H1 (cell line): ENCODE data around the gene TEX101. TPM values are rescaled to one million over a fixed set of nuclear protein-coding genes. Genes with fewer than 3 reads are reported as not detected.

ENCODE experiments used
- ASH2L ChIP-seq: fragments of 200-600, 300-600 bp; sonication (generic); IDR thresholded peaks from one replicate; pipeline ENCODE4 v1.7.1; 2017; ENCODE audit warnings: low read length
- CHD2 ChIP-seq: IDR thresholded peaks from 2 replicates; pipeline ENCODE4 v1.6.1; 2012; ENCODE audit warnings: low read length, improper control_type of control experiment
- GTF2F1 ChIP-seq: IDR thresholded peaks from 2 replicates; pipeline ENCODE4 v1.6.1; 2012; ENCODE audit warnings: low read depth, low read length, improper control_type of control experiment, borderline replicate concordance
- HDAC6 ChIP-seq: IDR thresholded peaks from one replicate; pipeline ENCODE4 v1.7.1; 2012; ENCODE audit warnings: low read depth, mild to moderate bottlenecking, inconsistent platforms, low read length, moderate library complexity
- SP2 ChIP-seq: IDR thresholded peaks from 2 replicates; pipeline ENCODE4 v1.6.1; 2012; ENCODE audit warnings: mild to moderate bottlenecking, low read length, inconsistent platforms
- polyA plus RNA-seq, 7 experiments: library from polyadenylated mRNA; depleted of rRNA in 3 of 7; stranded (reverse) in 5 of 7; unstranded in 2 of 7; fragments of >200 nt in 5 of 7; fragments of 200-250 nt in 2 of 7; gene quantifications; 1 replicate in 5 of 7; 2 replicates in 1 of 7; 4 replicates in 1 of 7; pipeline versions ENCODE4 v1.2.1 to v1.2.3, GENCODE V29; 2011 to 2013; ENCODE audit warnings: missing spikeins in 2 of 7, mixed read lengths in 2 of 7
- total RNA-seq: library from RNA; stranded (reverse); fragmentation: NEBNext Ultra II Directional; extraction: Animal tissue kit (Norgen Biotek cat#: 25700); gene quantifications from 2 replicates; pipeline ENCODE4 v1.2.1, GENCODE V29; 2021
- TF ChIP-seq, protein P1 (sequence below): IDR thresholded peaks from 2 replicates; pipeline ENCODE4 v1.6.1; 2011; ENCODE audit warnings: low read length, improper control_type of control experiment

TEX101 gene
- total and polyA plus RNA-seq, 2 of the 8 experiments (the other 6 are each of a cell fraction or from before 2014, with no cell fraction given), result 0.12 TPM; not detected in 1

DNA sequence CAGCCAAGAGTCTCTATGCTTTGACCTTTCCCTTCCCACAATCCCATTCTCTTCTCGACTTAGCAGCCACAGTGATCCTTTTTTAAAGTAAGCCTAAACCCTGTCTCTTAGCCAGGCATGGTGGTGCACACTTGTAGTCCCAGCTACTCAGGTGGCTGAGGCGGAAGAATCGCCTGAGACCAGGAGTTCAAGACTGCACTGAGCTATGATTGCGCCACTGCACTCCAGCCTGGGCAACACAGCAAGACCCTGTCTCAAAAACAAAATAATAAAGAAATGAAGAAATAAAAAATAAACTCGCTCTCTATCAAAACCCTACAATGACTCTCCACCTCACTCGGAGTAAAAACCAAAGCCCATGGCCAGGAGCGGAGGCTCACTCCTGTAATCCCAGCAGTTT, 14.7 kb downstream of the TEX101 start (continued):
- TF ChIP-seq, protein P1, sequence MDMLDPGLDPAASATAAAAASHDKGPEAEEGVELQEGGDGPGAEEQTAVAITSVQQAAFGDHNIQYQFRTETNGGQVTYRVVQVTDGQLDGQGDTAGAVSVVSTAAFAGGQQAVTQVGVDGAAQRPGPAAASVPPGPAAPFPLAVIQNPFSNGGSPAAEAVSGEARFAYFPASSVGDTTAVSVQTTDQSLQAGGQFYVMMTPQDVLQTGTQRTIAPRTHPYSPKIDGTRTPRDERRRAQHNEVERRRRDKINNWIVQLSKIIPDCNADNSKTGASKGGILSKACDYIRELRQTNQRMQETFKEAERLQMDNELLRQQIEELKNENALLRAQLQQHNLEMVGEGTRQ, result no peak
- TF ChIP-seq CHD2 (no peak), SP2 (no peak), ASH2L (no peak), GTF2F1 (no peak), HDAC6 (no peak)
